HepG2 (cell line): ENCODE results near the gene SWSAP1. TPM values are rescaled to one million over a fixed set of nuclear protein-coding genes. Genes with fewer than 3 reads are reported as not detected.

Experiments
- BRCA1 ChIP-seq: sonication (generic); formaldehyde crosslinking; IDR thresholded peaks from 2 replicates; pipeline ENCODE4 v1.4.0; 2020; ENCODE audit warnings: missing genetic modification reagents
- EZH2 ChIP-seq: conservative IDR thresholded peaks from 2 replicates; pipeline ENCODE4 v1.6.1; 2012; ENCODE audit warnings: mild to moderate bottlenecking, low read depth, low read length, moderate library complexity
- FOXA3 ChIP-seq: IDR thresholded peaks from 2 replicates; pipeline ENCODE4 v1.6.1; 2016; ENCODE audit warnings: missing genetic modification reagents, missing compliant biosample characterization
- ISL2 ChIP-seq: sonication (generic); formaldehyde crosslinking; IDR thresholded peaks from 2 replicates; pipeline ENCODE4 v1.5.0; 2020; ENCODE audit warnings: missing genetic modification reagents
- KAT7 ChIP-seq: IDR thresholded peaks from 2 replicates; pipeline ENCODE4 v1.6.1; 2018; ENCODE audit warnings: borderline replicate concordance, missing compliant biosample characterization
- KMT2B ChIP-seq: IDR thresholded peaks from 2 replicates; pipeline ENCODE4 v1.6.1; 2016; ENCODE audit warnings: missing genetic modification reagents, missing compliant biosample characterization
- MEIS2 ChIP-seq: sonication (generic); formaldehyde crosslinking; IDR thresholded peaks from 2 replicates; pipeline ENCODE4 v1.9.0; 2021; ENCODE audit warnings: mild to moderate bottlenecking, missing genetic modification reagents
- MZF1 ChIP-seq: sonication (generic); formaldehyde crosslinking; IDR thresholded peaks from 2 replicates; pipeline ENCODE4 v1.8.1; 2023; ENCODE audit warnings: mild to moderate bottlenecking, missing genetic modification reagents, borderline replicate concordance
- NFE2 ChIP-seq: sonication (generic); formaldehyde crosslinking; IDR thresholded peaks from 2 replicates; pipeline ENCODE4 v1.4.0; 2020; ENCODE audit warnings: missing genetic modification reagents
- NFYB ChIP-seq: sonication (generic); formaldehyde crosslinking; IDR thresholded peaks from 2 replicates; pipeline ENCODE4 v1.4.0; 2020; ENCODE audit warnings: missing genetic modification reagents
- RELA ChIP-seq: sonication (generic); formaldehyde crosslinking; IDR thresholded peaks from 2 replicates; pipeline ENCODE4 v1.4.0; 2020; ENCODE audit warnings: missing genetic modification reagents
- RORA ChIP-seq: sonication (generic); formaldehyde crosslinking; IDR thresholded peaks from 2 replicates; pipeline ENCODE4 v1.5.0; 2020; ENCODE audit warnings: mild to moderate bottlenecking, missing genetic modification reagents, moderate library complexity
- SRF ChIP-seq: IDR thresholded peaks from 2 replicates; pipeline ENCODE4 v1.6.1; 2011; ENCODE audit warnings: mild to moderate bottlenecking, low read depth, low read length, moderate library complexity
- ZKSCAN8 ChIP-seq: IDR thresholded peaks from 2 replicates; pipeline ENCODE4 v1.6.1; 2016; ENCODE audit warnings: borderline replicate concordance, missing genetic modification reagents, missing compliant biosample characterization
- ZNF274 ChIP-seq: sonication (generic); formaldehyde crosslinking; IDR thresholded peaks from 2 replicates; pipeline ENCODE4 v1.5.1; 2020; ENCODE audit warnings: mild to moderate bottlenecking, missing genetic modification reagents
- ZNF484 ChIP-seq: sonication (generic); formaldehyde crosslinking; IDR thresholded peaks from 2 replicates; pipeline ENCODE4 v1.5.1; 2020; ENCODE audit warnings: mild to moderate bottlenecking, low read depth, missing genetic modification reagents, borderline replicate concordance
- ZNF549 ChIP-seq: sonication (generic); formaldehyde crosslinking; IDR thresholded peaks from 2 replicates; pipeline ENCODE4 v1.5.0; 2020; ENCODE audit warnings: missing genetic modification reagents
- ZNF607 ChIP-seq: sonication (generic); formaldehyde crosslinking; IDR thresholded peaks from 2 replicates; pipeline ENCODE4 v1.5.1; 2020; ENCODE audit warnings: missing genetic modification reagents, mild to moderate bottlenecking, borderline replicate concordance
- ZNF619 ChIP-seq: sonication (generic); formaldehyde crosslinking; IDR thresholded peaks from 2 replicates; pipeline ENCODE4 v1.4.0; 2020; ENCODE audit warnings: mild to moderate bottlenecking, missing genetic modification reagents
- ZNF709 ChIP-seq: sonication (generic); formaldehyde crosslinking; IDR thresholded peaks from 2 replicates; pipeline ENCODE4 v1.5.0; 2020; ENCODE audit warnings: mild to moderate bottlenecking, missing genetic modification reagents
- ZNF850 ChIP-seq: sonication (generic); formaldehyde crosslinking; conservative IDR thresholded peaks from 2 replicates; pipeline ENCODE4 v1.9.0; 2021; ENCODE audit warnings: mild to moderate bottlenecking, missing genetic modification reagents
- polyA plus RNA-seq, 8 experiments: library from polyadenylated mRNA; depleted of rRNA in 3 of 8; stranded (reverse) in 7 of 8; unstranded in 1 of 8; fragments of >200 nt; fragmentation: Illumina TruSeq in 4 of 8; extraction: Trizol in 4 of 8; gene quantifications; 2 replicates each; pipeline versions ENCODE4 v1.2.1 to v1.2.3, GENCODE V29; 2011 to 2016; ENCODE audit warnings: low read depth in 4 of 8, missing spikeins in 1 of 8, mixed read lengths in 1 of 8; ENCODE audit not compliant: insufficient read depth in 1 of 8
- total RNA-seq, 5 experiments: library from RNA; depleted of rRNA; stranded (reverse); fragments of >200 nt; fragmentation: Illumina TruSeq; extraction: Trizol; gene quantifications; 2 replicates each; pipeline ENCODE4 v1.2.3, GENCODE V29; 2016; ENCODE audit warnings: low read depth in 1 of 5
- TF ChIP-seq, protein P1 (sequence below): sonication (generic); formaldehyde crosslinking; IDR thresholded peaks from 2 replicates; pipeline ENCODE4 v1.5.0; 2020; ENCODE audit warnings: mild to moderate bottlenecking, missing genetic modification reagents
- TF ChIP-seq, protein P2 (sequence below): IDR thresholded peaks from 2 replicates; pipeline ENCODE4 v1.6.1; 2016; ENCODE audit warnings: low read depth, control low read depth
- TF ChIP-seq, protein P3 (sequence below): sonication (generic); formaldehyde crosslinking; IDR thresholded peaks from 2 replicates; pipeline ENCODE4 v1.8.0; 2022; ENCODE audit warnings: missing genetic modification reagents, mild to moderate bottlenecking, borderline replicate concordance
- TF ChIP-seq, protein P4 (sequence below): IDR thresholded peaks from 2 replicates; pipeline ENCODE4 v1.6.1; 2016; ENCODE audit warnings: missing genetic modification reagents, missing compliant biosample characterization
- TF ChIP-seq, protein P5 (sequence below): sonication (generic); formaldehyde crosslinking; IDR thresholded peaks from 2 replicates; pipeline ENCODE4 v1.8.1; 2023; ENCODE audit warnings: missing genetic modification reagents, inconsistent platforms, borderline replicate concordance

Gene SWSAP1
- total and polyA plus RNA-seq, 2 of the 13 experiments (the other 11 are each of a cell fraction or from before 2014, with no cell fraction given) = 2.7 to 3.3 TPM

DNA sequence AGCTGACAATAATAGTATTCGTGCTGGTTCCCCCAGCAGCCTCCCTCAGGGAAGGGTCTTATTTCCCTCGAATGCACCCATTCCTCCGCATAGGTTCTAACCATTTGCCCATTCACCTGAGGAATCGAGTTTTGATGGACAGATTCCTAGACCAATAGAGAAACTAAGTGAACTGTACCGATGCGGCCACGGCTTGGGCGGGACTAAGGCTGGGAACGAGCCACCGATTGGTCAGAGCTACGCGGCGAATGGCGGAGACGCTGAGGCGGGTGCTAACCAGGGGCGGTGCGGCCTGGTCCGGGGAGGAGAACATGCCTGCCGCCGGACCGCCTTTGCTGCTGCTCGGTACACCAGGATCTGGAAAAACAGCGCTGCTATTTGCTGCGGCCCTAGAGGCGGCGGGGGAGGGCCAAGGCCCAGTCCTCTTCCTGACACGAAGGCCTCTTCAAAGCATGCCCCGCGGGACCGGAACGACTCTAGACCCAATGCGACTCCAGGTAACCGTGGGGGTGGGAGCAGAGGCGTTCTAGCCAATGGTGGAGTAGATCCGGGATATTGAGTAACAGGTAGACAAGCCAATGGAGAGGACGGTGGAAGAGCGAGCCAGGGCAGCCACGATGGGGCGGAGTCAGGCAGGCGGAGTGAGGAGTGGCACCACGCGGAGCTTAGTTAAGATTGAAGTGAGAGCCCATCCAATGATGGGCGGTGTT, at the start of gene SWSAP1 (continued):
- no peak for TF ChIP-seq ZNF850 (CRISPR knock-in tag)
- peak; percentile 75; the same call in 1 of the 2 replicates for TF ChIP-seq KMT2B (CRISPR knock-in tag)
- TF ChIP-seq ISL2 (CRISPR knock-in tag) = no peak
- TF ChIP-seq RORA (CRISPR knock-in tag) = no peak
- no peak for TF ChIP-seq KAT7 (CRISPR knock-in tag)
- no peak for TF ChIP-seq RELA (CRISPR knock-in tag)
- no peak for TF ChIP-seq ZNF484 (CRISPR knock-in tag)
- no peak for TF ChIP-seq ZKSCAN8 (CRISPR knock-in tag)
- no peak for TF ChIP-seq ZNF549 (CRISPR knock-in tag)
- TF ChIP-seq BRCA1 (CRISPR knock-in tag) = no peak
- TF ChIP-seq EZH2 = no peak
- TF ChIP-seq, protein P1, sequence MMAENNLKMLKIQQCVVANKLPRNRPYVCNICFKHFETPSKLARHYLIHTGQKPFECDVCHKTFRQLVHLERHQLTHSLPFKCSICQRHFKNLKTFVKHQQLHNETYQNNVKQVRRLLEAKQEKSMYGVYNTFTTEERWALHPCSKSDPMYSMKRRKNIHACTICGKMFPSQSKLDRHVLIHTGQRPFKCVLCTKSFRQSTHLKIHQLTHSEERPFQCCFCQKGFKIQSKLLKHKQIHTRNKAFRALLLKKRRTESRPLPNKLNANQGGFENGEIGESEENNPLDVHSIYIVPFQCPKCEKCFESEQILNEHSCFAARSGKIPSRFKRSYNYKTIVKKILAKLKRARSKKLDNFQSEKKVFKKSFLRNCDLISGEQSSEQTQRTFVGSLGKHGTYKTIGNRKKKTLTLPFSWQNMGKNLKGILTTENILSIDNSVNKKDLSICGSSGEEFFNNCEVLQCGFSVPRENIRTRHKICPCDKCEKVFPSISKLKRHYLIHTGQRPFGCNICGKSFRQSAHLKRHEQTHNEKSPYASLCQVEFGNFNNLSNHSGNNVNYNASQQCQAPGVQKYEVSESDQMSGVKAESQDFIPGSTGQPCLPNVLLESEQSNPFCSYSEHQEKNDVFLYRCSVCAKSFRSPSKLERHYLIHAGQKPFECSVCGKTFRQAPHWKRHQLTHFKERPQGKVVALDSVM = no peak
- TF ChIP-seq MEIS2 (CRISPR knock-in tag) = peak; percentile 40; the same call in 1 of the 2 replicates
- peak; percentile 78; the same call in 1 of the 2 replicates for TF ChIP-seq ZNF607 (CRISPR knock-in tag)
- peak; percentile 85 for TF ChIP-seq NFYB (CRISPR knock-in tag)
- TF ChIP-seq FOXA3 (CRISPR knock-in tag) = peak; percentile 45; the same call in 1 of the 2 replicates
- no peak for TF ChIP-seq ZNF619 (CRISPR knock-in tag)
- peak; percentile 79 for TF ChIP-seq ZNF274 (CRISPR knock-in tag)
- TF ChIP-seq, protein P2, sequence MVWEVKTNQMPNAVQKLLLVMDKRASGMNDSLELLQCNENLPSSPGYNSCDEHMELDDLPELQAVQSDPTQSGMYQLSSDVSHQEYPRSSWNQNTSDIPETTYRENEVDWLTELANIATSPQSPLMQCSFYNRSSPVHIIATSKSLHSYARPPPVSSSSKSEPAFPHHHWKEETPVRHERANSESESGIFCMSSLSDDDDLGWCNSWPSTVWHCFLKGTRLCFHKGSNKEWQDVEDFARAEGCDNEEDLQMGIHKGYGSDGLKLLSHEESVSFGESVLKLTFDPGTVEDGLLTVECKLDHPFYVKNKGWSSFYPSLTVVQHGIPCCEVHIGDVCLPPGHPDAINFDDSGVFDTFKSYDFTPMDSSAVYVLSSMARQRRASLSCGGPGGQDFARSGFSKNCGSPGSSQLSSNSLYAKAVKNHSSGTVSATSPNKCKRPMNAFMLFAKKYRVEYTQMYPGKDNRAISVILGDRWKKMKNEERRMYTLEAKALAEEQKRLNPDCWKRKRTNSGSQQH (CRISPR knock-in tag) = peak; percentile 53; the same call in 1 of the 2 replicates
- TF ChIP-seq NFE2 (CRISPR knock-in tag) = no peak
- TF ChIP-seq MZF1 (CRISPR knock-in tag) = no peak
- no peak for TF ChIP-seq SRF
- TF ChIP-seq, protein P3, sequence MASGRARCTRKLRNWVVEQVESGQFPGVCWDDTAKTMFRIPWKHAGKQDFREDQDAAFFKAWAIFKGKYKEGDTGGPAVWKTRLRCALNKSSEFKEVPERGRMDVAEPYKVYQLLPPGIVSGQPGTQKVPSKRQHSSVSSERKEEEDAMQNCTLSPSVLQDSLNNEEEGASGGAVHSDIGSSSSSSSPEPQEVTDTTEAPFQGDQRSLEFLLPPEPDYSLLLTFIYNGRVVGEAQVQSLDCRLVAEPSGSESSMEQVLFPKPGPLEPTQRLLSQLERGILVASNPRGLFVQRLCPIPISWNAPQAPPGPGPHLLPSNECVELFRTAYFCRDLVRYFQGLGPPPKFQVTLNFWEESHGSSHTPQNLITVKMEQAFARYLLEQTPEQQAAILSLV (CRISPR knock-in tag) = peak; percentile 75; the same call in 1 of the 2 replicates
- TF ChIP-seq, protein P4, sequence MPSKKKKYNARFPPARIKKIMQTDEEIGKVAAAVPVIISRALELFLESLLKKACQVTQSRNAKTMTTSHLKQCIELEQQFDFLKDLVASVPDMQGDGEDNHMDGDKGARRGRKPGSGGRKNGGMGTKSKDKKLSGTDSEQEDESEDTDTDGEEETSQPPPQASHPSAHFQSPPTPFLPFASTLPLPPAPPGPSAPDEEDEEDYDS (CRISPR knock-in tag) = peak; percentile 75
- TF ChIP-seq, protein P5, sequence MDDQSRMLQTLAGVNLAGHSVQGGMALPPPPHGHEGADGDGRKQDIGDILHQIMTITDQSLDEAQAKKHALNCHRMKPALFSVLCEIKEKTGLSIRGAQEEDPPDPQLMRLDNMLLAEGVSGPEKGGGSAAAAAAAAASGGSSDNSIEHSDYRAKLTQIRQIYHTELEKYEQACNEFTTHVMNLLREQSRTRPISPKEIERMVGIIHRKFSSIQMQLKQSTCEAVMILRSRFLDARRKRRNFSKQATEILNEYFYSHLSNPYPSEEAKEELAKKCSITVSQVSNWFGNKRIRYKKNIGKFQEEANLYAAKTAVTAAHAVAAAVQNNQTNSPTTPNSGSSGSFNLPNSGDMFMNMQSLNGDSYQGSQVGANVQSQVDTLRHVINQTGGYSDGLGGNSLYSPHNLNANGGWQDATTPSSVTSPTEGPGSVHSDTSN (CRISPR knock-in tag) = no peak
- TF ChIP-seq ZNF709 (CRISPR knock-in tag) = peak; percentile 84; the same call in 1 of the 2 replicates
